ENCODE measurements around the gene B9D2.
"Not testable (repeated sequence)": the region's sequence is repeated elsewhere in the genome, so short reads cannot be mapped to it uniquely, and the experiment has no call there.

The B9D2 gene

DNA sequence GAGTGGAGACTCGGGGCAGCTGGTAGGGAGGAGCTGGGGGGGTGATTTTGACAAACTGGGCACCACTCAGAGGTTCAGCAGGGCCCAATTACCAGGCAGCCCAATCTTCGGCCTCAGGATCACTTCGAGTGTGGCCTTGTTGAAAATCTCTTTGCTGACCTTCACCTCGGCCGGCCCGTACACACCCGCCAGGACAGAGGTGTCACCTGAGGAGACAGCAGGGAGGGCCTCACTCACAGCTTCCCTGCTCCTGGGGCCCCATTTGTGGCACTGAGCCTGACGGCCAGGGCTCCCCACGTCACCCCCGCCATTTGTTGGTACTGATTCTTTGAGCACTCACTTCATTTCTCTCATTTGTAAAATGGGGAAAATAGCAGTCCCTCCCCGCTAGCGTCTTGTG is 28.8 kb upstream of the B9D2 start:
- no peak for DNase-seq (ENCODE audit: extremely low read depth in 1 of 2, low read depth in 1 of 2)

DNA sequence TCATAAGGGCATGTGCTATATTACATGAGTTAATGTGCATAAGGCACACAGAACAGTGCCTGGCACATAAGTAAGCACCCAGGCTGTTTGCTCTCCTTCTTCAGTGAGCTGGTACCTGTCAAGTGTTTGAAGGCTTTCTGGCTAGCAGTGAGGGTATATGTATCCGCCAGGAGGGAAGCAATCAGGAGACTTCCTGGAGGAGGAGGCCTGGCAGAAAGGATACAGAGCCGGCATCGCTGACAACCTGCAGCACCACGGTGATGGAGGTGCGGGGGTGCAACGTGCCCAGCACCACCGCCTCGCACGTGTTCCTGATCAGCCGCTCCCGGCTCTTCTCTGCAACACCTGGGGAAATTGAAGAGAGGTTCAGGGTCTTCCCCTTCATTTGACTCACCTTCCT is 27.7 kb upstream of the B9D2 start:
- DNase-seq (ENCODE audit: extremely low read depth in 1 of 2, low read depth in 1 of 2): no peak

DNA sequence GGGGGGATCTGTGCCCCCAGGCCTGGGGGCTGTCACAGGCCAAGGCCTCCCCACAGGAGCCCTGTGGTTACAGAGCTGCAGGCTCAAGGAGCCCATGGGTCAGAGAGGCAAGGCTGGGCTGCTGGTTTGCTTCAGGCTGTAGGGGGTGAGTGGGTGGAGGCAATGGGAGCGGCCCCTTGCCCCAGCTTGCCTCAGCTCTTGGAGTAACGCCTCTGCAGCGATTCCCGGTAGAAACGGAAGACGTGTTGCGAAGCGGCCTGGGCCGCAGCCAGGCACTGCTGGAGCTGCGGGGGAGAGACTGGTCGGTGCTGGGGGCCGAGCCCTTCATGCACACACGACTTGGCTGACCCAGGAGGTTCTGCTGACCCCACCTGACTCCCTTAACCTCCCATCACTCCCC is 22.5 kb upstream of the B9D2 start:
- DNase-seq (ENCODE audit: extremely low read depth in 1 of 2, low read depth in 1 of 2): no peak

DNA sequence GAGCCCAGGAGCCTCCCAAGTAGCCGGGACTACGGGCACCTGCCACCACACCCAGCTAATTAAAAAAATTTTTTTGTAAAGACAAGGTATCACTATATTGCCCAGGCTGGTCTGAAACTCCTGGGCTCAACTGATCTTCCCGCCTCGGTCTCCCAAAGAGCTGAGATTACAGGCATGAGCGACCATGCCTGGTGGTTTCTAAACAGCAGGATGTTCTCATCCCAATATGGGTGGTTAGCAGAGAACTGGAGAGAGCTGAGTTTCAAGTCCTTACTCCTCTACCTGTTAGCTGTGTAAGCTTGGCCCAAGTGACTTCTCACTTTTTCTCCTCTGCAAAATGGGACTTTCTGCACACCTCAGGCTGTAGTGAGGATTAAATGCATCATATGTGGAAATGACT is 20.4 kb upstream of the B9D2 start:
- no peak for DNase-seq (ENCODE audit: extremely low read depth in 1 of 2, low read depth in 1 of 2)

DNA sequence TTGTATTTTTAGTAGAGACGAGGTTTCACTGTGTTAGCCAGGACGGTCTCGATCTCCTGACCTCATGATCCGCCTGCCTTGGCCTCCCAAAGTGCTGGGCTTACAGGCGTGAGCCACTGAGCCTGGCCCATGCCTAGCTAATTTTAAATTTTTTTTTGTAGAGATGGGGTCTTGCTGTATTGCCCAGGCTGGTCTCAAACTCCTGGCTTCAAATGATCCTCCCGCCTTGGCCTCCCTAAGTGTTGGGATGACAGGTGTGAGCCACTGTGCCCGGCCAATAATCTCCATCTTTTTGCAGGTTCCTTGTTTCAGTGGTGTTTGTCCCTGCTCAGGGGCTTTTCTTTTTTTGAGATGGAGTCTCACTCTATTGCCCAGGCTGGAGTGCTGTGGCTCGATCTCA is 17.6 kb upstream of the B9D2 start:
- DNase-seq (ENCODE audit: extremely low read depth in 1 of 2, low read depth in 1 of 2): not testable (repeated sequence)

DNA sequence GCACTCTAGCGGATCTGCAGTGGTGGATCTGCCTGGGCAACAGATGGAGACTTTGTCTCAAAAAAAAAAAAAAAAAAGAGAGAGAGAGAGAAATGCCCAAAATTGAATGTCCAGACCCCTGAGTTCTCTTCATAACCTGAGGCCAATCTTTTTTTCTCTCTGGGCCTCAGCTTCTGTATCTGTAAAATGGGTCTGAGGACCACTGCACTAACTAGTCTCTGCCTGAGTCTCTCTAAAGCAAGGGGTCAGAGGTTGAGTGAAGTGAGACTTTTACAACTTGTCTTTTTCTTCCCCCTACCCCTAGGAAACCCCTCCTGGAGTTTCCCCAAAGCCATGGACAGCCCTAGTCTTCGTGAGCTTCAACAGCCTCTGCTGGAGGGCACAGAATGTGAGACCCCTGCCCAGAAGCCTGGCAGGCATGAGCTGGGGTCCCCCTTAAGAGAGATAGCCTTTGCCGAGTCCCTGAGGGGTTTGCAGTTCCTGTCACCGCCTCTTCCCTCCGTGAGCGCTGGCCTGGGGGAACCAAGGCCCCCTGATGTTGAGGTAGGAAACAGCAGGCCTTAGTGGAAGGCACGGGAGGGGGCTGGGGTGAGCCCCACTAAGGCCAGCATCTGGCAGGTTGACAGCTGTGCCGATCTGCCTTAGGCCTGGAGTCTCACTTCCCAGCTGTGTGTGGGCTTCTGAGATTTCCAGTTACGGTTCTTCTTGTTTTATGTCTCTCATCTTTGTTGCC is 14.2 kb upstream of the B9D2 start:
- no peak for DNase-seq (ENCODE audit: extremely low read depth in 1 of 2, low read depth in 1 of 2)

DNA sequence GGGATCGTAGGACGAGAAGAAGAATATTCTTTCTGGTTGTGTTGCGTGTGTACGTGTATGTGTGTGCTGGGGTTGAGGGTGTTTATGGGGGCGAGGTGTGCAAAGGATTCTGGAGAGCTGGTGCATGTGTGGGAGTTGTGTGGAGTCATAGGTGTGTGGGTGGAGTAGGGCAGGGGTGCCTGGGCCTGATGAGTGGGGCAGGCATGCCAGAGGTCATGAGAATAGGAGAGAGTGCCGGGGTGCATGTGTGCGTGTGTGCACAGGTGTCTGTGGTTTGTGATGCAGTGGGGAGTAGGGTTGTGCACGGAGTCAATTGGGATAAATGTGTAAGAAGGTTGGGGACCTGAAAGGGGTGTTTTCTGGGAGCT is 13.0 kb upstream of the B9D2 start:
- DNase-seq (ENCODE audit: extremely low read depth in 1 of 2, low read depth in 1 of 2): no peak

DNA sequence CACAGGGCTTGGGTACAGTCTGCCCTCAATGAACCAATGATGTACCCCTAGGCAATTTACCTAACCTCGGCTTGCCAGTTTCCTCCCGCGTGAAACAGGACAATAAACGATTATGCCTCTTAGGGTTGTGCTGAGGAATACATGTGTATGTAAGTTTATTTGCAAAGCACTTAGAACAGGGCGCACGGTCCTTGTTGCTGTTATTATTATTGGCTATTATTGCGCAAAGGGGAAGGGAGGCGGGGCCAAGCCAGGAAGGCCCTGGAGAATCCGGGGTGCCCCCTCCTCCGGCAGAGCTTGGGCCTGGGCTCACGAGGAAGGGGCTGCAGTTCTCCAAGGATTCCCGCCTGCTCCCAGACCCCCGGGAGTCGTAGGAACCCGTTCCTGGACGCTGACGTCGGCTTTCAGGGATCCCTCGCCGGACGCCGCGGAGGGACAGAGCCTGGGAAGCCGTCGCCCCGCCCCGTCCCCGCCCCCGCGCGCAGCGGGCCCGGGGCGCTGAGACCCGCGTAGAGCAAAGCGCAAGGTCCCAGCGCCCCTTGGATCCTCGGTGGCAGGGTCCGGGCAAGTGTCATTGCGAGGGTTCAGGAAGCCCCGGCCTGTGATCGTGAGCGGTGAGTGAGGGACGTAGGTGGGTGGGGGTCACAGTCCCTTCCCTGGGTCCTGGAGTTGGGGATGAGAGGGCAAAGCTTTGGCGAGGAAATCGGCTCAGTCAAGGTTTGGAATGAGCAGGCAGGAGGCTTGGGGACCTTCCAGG is 12.5 kb upstream of the B9D2 start, which contains the start of gene TMEM91:
TSS of gene TMEM91 (plus strand) at position 293 of the 757 bp plus-strand sequence. CDS start 1,777 bp downstream, outside the sequence.
- no peak for DNase-seq (ENCODE audit: extremely low read depth in 1 of 2, low read depth in 1 of 2)

DNA sequence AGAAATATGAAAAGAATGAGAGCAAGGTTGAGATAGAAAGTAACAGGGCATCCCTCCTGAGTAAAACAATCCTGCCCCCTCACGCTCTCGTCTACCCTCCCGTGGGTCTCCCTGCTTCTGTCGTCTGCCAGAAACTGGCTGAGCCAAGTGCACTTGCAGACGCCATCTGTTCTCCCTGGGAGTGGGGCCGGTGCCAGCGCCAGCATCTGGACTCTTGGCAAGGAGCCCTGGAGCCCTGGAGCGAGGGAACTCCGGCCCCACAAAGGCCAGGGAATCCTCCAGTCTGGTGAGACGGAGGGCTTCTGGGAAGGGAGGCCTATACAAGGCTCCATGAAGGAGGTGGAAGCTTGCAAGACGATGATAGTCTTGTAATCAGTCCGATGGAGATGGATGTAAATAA is 10.0 kb upstream of the B9D2 start:
- no peak for DNase-seq (ENCODE audit: extremely low read depth in 1 of 2, low read depth in 1 of 2)

DNA sequence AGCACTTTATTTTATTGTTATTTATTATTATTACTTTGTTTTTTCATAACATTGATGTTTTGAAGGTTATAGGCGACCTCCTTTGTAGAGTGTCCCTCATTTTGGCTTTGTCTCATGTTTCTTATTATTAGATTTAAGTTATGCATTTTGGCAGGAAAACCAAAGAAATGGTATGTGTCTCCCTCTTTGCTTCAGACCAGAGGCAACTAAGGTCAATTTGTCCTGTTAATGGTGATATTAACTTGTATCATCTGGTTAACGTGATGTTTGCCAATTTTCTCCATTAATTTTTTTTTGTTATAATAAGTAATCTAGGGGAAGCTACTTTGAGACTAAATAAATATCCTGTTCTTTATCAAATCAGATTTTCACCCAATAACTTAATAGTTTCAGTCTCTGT is 8.6 kb upstream of the B9D2 start:
- no peak for DNase-seq (ENCODE audit: extremely low read depth in 1 of 2, low read depth in 1 of 2)

DNA sequence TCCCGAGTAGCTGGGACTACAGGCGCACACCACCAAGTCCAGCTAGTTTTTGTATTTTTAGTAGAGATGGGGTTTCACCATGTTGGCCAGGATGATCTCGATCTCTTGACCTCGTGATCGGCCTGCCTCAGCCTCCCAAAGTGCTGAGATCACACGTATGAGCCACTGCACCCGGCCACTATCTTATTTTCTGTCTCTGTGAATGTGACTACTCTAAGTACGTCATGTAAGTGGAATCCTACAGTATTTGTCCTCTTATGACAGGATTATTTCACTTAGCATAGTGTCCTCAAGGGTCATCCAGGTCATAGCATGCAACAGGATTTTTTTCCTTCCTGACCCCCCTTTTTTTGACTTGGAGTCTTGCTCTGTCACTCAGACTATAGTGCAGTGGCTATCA is 7.6 kb upstream of the B9D2 start:
- DNase-seq (ENCODE audit: extremely low read depth in 1 of 2, low read depth in 1 of 2): no peak

DNA sequence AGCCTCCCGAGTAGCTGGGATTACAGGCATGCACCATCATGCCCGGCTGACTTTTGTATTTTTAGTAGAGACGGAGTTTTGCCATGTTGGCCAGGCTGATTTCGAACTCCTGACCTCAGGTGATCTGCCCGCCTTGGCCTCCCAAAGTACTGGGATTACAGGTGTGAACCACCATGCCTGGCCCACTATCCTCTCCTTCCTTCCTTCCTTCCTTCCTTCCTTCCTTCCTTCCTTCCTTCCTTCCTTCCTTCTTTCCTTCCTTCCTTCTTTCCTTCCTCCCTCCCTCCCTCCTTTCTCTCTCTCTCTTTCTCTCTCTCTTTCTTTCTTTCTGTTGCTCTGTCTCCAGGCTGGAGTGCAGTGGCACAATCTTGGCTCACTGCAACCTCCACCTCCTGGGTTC is 7.2 kb upstream of the B9D2 start:
- DNase-seq (ENCODE audit: extremely low read depth in 1 of 2, low read depth in 1 of 2): not testable (repeated sequence)

DNA sequence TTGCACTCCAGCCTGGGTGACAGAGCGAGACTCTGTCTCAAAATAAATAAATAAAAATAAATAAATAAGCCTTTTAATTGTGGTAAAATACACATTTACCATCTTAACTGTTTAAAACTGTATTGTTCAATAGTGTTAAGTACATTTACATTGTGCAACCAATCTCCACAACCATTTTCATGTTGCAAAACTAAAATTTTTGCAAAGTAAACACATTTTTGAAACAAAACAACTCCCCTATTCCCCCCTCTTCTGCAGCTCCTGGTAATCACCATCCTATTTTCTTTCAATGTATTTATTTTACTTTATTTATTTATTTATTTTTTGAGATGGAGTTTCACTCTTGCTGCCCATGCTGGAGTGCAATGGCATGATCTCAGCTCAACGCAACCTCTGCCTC is 5.8 kb upstream of the B9D2 start:
- no peak for DNase-seq (ENCODE audit: extremely low read depth in 1 of 2, low read depth in 1 of 2)

DNA sequence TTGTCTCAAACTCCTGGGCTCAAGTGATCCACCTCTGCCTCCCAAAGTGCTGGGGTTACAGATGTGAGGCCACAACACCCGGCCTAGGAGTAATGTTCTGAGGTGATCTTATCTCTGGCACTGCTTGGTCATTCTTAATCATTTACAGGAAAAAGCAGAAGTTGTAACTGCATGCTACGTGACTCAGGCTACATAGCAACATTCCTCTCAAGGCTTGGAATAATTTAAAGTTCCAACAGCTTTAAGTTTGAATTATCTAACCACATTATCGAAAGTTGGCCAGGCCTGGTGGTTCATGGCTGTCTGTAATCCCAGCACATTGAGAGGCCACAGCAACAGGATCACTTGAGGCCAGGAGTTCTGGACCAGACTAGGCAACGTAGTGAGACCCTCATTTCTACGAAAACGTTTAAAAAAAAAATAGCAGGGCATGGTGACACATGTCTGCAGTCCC is 3.9 kb upstream of the B9D2 start:
- DNase-seq (ENCODE audit: extremely low read depth in 1 of 2, low read depth in 1 of 2): no peak

DNA sequence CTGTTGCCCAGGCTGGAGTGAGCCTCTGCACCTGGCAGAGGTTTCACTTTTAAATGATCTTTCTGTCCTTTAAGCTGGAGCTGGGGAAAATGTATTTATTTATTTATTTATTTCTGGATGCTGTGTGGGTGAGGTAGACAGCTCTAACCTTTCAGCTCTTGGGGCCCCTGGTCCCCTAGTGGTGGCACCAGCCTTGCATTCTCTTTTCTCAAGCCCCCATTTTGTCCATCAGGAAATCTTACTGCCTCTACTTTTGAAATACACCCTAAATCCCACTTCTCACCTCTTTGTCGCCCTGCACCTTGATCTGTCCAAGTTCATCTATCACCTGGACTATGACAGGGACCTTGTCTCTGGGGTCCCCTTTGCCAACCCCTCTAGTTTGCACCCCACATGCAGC is 2.1 kb upstream of the B9D2 start:
- no peak for DNase-seq (ENCODE audit: extremely low read depth in 1 of 2, low read depth in 1 of 2)

DNA sequence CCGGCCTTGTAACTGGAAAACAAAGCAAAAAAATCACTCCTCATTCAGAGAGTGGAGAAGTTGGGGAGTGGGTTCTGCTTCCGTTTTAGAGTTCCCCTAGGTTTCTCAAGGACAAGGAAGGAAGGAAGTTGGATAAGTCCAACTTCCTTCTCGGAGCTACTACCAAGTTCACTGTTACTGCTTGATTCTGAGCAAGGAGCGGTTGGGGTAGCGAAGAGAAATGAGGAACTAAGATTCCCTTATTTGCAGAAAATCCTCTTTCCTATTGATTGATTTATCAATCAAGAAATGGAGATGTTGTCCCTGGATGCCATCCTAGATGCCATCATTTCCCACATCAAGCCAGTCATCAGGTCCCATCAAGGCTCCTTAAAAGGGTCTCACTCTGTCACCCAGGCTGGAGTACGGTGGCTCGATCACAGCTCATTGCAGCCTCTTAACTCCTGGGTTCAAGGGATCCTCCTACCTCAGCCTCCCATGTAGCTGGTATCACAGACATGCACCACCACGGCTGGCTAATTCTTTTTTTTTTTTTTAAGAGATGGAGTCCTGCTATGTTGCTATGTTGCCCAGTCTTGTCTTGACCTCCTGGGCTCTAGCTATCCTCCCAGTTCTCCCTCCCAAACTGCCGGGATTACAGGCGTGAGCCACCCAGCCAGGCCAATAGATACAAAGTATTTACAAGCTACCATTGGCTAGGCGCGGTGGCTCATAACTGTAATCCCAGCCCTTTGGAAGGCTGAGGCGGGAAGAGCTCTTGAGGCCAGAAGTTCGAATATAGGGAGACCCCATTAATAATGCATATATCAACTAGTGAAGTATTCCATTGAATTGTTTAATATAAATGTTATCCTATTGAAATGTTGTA is 809 bp upstream of the B9D2 start:
- DNase-seq (ENCODE audit: extremely low read depth in 1 of 2, low read depth in 1 of 2): no peak

DNA sequence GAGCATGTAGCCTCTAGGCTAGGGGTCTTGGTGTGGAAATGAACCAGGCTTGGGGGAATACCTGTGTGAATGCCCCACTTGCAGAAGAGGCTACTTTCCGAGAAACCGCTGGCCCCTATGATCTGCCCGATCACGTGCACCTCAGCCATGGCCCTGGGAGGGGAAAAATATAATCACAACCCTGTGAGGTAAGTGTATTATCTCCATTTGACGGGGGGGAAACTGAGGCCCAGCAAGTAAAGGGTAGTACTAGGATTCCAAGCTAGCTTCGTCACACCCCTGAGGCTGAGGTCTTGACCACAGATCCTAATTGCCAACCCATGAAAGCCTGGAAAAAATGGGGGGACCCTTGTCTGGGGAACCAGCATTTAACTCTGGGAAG is 587 bp downstream of the B9D2 start:
- no peak for DNase-seq (ENCODE audit: extremely low read depth in 1 of 2, low read depth in 1 of 2)

DNA sequence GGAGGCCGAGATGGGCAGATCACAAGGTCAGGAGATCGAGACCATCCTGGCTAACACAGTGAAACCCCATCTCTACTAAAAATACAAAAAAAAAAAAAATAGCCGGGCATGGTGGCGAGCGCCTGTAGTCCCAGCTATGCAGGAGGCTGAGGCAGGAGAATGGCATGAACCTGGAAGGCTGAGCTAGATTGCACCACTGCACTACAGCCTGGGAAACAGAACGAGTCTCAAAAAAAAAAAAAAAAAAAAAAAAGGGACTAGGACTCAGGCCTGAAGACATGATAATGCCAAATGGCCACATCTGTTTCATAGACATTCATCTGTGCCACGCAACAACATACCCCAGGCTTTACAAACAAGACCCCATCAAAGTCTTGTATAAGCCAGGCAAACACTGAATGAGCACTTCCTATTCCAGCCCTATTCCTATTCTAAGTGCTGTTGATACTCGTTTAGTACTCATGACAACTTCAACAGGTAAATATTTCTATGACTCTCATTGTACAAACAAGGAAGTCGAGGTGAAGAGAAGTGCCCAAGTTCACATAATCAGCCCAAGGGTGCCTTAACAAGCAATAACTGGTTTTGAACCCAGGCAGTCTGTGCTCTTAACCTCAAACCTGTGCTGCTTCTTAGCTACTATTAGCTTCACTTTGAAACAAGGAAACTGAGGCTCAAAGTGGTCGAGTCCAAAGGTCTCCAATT is 1.7 kb downstream of the B9D2 start:
- no peak for DNase-seq (ENCODE audit: extremely low read depth in 1 of 2, low read depth in 1 of 2)

DNA sequence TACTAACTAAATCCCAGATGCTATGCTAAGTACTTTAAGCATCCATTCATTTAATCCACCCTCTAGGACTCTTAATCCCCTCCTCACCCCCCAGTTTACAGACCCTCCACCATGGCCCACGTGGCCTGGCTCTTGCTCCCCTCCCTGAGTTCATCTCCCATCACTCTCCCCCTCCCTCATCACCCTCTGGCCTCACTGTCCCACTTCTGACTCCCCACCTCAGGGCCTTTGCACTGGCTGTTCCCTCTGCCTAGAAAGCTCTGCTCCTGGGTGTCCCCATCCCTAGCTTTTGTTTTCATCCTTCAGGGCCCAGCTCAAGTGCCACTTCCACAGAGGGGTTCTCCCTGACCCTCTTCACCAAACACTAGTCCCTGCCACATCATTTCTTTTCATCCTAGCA is 4.2 kb downstream of the B9D2 start:
- DNase-seq (ENCODE audit: extremely low read depth in 1 of 2, low read depth in 1 of 2): no peak

DNA sequence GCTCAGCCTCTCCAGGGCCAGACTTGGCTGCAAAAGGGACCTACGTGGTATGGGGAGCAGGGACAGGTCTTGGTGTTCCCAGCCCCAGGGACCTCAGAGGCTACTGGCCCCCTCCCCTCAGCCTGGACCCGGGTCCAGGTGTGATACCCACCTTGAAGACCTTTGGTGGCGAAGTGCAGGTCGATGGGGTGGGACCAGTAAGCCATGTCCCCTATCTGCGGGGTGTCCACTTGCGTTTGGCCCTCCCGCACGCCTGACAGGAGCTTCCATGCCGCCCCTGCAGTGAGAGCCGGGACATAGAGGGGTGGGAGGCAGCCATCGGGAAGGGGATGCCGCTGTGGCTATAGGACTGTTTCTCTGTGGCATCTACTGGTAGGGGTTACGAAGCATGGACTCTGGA is 6.2 kb downstream of the B9D2 start:
- no peak for DNase-seq (ENCODE audit: extremely low read depth in 1 of 2, low read depth in 1 of 2)

Measured in stimulated activated CD8-positive, alpha-beta memory T cell treated with anti-CD3 and anti-CD28 coated beads, Interleukin-7, amount 100 ng/mL, for 48 hours (primary cell).